Right forelimb (tissue), 1 donor: Measurements from ENCODE around the gene ZNF627.
"Not testable (repeated sequence)": the region's sequence is repeated elsewhere in the genome, so short reads cannot be mapped to it uniquely, and the experiment has no call there.

Experiments
- DNase-seq: peaks from one replicate; pipeline ENCODE4 v3.0.0-alpha.2; 2018

The ZNF627 gene

DNA sequence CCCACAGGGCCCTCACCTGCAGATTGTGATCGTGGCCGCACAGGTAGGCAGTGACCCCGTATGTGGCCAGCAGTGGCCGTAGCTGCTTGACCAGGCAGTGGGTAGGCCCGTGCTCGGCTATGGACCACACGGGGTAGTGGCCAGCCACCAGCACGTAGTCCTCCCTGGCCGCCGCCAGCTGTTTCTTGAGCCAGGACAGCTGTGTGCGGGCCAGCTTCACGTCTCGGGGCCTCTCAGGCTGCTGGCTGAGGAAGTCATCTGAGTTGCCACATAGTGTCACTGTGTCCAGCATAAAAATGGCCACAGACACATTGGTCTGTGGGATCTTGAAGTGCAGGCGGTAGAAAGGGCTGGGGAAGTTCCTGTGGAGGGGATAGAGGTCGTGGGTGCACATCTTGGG, 21.1 kb upstream of the ZNF627 start:
- no peak for DNase-seq

DNA sequence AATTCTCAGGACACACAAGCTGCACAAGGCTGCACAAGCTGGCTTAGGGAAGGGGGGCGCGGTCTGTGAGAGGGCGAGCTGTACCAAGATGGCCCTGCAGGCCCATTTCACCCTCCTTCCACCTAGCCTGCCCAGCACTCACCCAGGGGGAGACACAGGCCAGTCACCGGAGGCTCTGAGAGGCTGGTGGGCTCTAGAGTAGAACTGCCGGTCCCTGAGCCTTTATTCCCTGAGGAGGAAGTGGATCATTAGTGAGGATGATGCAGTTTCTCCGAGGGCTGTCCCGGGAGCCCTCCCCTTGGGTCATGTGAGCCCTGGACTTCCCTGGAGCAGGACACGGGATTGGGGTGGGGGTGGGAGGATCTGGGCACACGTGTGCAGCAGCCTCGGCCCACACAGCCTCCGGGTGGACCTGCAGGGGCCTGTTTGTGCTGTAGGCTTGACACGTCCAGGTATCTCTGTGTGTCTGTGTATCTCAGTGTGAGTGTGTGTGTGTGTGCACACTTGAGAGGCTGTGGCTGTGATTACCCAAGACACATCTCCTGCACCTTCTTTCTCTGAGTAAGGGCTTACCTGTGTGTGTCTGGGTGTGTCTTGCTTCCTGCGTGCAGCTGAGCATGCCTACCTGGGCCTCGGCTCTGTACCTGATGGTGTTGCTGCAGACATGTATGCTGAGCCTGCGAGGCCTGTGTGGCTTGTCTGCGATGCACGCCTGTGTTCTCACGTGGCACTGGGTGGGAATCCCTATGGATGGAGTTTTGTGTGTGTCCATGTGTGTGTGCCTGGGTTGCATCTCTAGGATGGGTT, 19.6 kb upstream of the ZNF627 start, which contains the start of gene ACP5:
Gene ACP5, minus strand, starts transcription at position 195 of the 807 bp plus-strand sequence. CDS start 328 bp downstream, outside the sequence.
- no peak for DNase-seq

GRCh38 chr19:11578258-11579142, 18.8 kb upstream of the ZNF627 start:
- no peak for DNase-seq

GRCh38 chr19:11580116-11580515, 17.2 kb upstream of the ZNF627 start:
- DNase-seq: no peak

- DNase-seq: no peak
Observed at GRCh38 chr19:11581740-11582139, 15.5 kb upstream of the ZNF627 start.

GRCh38 chr19:11586331-11586730, 11.0 kb upstream of the ZNF627 start:
- no peak for DNase-seq

GRCh38 chr19:11587302-11587974, 9.8 kb upstream of the ZNF627 start:
- peak; percentile 86 for DNase-seq

- DNase-seq: no peak
Observed at GRCh38 chr19:11587975-11588631, 9.2 kb upstream of the ZNF627 start.

GRCh38 chr19:11594084-11594483, 3.2 kb upstream of the ZNF627 start:
- no peak for DNase-seq

DNA sequence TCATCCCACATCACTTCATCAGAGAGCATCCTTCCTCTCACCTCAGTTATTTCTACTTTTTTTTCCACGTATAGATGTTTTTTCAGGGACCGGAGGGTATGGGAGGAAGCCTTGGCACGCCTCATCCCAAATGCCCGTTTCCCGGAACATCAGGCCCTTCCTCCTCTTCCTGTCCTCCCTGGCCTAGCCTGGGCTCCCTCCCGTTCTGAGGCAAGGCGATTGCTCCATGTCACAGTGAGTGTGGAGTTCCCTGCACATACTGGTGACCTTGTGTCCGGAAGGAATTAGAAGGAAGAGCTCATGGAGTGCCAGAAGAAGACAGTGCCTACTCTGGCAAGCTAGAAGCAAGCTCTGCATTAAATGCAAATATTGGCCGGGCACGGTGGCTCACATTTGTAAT, 1.1 kb upstream of the ZNF627 start:
- no peak for DNase-seq

GRCh38 chr19:11598103-11598483, 810 bp downstream of the ZNF627 start:
- DNase-seq: no peak

DNA sequence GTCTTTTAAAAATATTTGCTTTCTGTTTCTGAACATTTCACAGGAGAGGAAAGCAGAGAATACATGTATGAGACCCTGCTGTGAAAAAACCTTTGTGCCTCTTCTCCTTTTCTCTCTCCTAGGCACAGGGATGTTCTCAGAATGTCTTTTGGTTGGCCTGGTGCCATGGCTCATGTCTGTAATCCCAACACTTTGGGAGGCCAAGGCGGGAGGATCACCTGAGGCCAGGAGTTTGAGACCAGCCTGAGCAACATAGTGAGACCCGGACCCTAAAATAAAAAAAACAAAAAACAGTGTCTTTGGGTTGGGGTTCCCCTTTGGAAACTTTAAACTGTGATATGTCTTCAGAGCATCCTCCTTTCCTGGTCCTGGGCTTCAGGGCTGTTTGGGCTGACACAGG, 1.5 kb downstream of the ZNF627 start:
- DNase-seq: no peak

DNA sequence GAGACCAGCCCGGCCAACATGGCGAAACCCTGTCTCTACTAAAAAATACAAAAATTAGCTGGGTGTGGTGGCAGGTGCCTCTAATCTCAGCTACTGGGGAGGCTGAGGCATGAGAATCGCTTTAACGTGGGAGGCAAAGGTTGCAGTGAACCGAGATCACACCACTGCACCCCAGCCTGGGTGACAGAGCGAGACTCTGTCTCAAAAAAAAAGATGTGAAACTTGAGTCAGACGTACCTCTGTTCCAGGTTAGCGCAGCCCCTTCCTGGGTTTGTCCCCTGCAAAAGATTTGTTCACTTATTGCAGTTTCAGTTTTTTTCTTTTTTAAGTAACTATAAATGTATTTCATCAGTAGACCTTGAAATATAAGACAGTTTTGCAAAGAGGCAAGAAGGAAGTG, 2.4 kb downstream of the ZNF627 start:
- not testable (repeated sequence) for DNase-seq

DNA sequence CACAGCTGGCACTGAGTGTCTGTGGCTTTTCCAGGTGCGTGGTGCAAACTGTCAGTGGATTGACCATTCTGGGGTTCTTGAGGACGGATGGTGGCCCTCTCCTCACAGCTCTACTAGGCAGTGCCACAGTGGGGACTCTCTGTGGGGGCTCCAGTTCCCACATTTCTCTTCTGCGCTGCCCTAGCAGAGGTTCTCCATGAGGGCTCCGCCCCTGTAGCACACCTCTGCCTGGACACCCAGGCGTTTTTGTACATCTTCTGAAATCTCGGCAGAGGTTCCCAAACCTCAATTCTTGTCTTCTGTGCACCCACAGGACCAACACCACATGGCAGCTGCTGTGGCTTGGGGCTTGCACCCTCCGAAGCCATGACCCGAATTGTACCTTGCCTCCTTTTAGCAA, 9.2 kb downstream of the ZNF627 start:
- DNase-seq: no peak

DNA sequence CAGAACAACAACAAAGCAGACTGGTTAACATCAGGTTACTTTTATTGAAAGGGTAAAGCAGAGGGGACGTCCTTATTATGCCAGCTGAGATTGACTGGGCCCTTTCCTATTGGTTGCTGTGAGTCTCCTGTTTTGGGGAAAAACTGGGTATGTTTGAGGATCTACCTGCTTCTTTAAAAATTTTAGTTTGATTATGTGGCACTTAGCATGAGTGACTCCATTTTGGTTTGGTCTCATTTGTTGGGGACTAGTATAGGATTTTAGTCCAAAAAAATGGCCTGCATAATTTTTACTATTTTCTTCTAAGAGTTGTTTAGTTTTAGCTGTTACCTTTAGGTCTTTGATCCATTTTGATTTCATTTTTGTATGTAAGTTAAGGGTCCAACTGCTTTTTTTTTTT, 14.4 kb downstream of the ZNF627 start:
- DNase-seq: no peak

- no peak for DNase-seq
Observed at GRCh38 chr19:11612816-11613511, 15.7 kb downstream of the ZNF627 start.

GRCh38 chr19:11617180-11618062, 20.1 kb downstream of the ZNF627 start:
- DNase-seq: no peak

DNA sequence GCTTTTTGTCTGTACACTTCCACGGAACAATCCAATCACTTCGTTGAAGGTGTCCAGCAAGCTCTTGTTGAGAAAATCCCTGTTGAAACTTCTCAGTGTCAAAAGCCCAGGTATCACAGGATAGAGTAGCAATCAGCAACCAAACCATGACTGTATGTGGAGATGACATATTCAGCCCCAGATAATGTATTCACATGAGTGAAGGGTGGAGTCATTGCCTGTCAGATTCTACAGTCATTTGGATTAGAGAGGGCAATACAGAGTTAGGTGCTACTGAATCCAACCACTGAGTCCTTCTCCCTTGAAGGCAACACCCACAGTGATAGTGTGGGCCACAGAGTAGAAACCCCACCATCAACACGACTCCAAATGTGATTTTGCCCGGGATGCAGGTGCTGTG, 23.3 kb downstream of the ZNF627 start:
- DNase-seq: no peak

DNA sequence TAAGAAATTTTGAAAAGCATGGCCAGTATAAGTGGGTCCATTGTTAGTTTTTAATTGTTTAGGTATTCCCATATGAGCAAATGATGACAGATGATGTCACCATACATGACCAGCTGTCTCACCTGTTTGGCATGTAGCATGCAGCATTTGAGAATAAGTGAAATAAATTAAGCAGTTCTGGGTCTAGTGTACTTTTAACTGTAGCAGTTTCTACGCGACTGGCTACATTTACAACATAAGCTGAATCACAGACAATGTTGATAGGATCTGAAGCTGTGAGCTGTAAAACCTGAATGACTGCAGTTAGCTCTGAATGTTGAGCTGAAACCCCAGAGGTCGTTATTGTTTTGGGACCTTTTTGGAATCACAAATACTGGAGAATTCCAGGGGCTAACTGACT, 25.1 kb downstream of the ZNF627 start:
- not testable (repeated sequence) for DNase-seq

GRCh38 chr19:11624069-11624463, 26.8 kb downstream of the ZNF627 start:
- no peak for DNase-seq

DNA sequence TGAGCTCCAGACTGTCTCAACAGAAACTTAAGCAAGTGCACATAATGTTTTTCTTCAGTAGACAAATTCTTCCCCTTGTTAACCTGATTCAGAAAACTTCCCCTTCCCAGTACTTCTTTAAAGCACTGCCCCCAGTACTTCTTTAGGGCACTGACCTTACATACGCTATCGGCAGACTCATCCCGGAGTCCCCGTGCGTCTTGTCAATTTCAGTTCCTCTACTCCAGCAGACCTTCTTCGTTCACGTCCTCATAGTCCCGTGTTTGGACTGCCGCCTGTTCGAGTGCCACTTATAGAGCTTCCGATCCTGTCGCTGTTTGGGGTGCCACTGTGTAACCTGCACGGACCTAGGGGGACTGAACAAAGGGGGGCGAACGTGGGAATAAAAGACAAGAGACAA, 29.0 kb downstream of the ZNF627 start:
- no peak for DNase-seq
